GM12878 (cell line): Measurements from ENCODE around the gene PHRF1. TPM values are rescaled to one million over a fixed set of nuclear protein-coding genes. Genes with fewer than 3 reads are reported as not detected.

Experiments used
- ATAC-seq: fragments of 200-7000 bp; cut with Tn5 transposase; 3 replicates; pipeline ENCODE4 v1.9.1; 2020; ENCODE audit warnings: mild to moderate bottlenecking, moderate library complexity
- BruUV-seq: library from RNA; stranded (reverse); fragments of 400-500 nt; replicated peaks from 2 replicates; lab custom pipeline; 2021; lab: Mats Ljungman, UMichigan
- CTCF ChIA-PET: fragments of 300-600 bp; sonication (Branson Sonifier 250); formaldehyde crosslinking; extraction: SDS; loops from one replicate; lab custom pipeline; 2021; ENCODE audit warnings: inconsistent platforms; lab: Yijun Ruan, JAX
- POLR2A ChIA-PET: fragments of 350-600 bp; formaldehyde crosslinking; extraction: SDS; loops from one replicate; lab custom pipeline; 2021; ENCODE audit warnings: inconsistent platforms; lab: Charles Lee
- RAD21 ChIA-PET: fragments of 300-600 bp; sonication (Branson Sonifier 250); formaldehyde crosslinking; loops from one replicate; lab custom pipeline; 2023; ENCODE audit warnings: antibody characterized with exemption; ENCODE audit not compliant: unreplicated experiment; lab: Charles Lee
- SMC1A ChIA-PET: fragments of 300-600 bp; sonication (Branson Sonifier 250); formaldehyde crosslinking; loops from one replicate; lab custom pipeline; 2023; ENCODE audit not compliant: unreplicated experiment, uncharacterized antibody; lab: Charles Lee
- DNase-seq: peaks from one replicate; pipeline ENCODE4 v3.0.0-alpha.2; 2011; ENCODE audit warnings: low read depth, low spot score
- FAIRE-seq: peaks from 3 replicates; lab custom pipeline; 2011; peaks lifted over from hg19 to GRCh38; lab: Jason Lieb, UNC
- H2AFZ ChIP-seq: 2 replicates; pipeline ENCODE4 v1.6.0; 2011; ENCODE audit warnings: low read depth, low read length, control low read depth; ENCODE audit not compliant: control insufficient read depth
- H3K27ac ChIP-seq: 2 replicates; pipeline ENCODE4 v1.5.1; 2011; ENCODE audit warnings: control low read depth; ENCODE audit not compliant: control insufficient read depth, insufficient read depth
- H3K27me3 ChIP-seq, 2 experiments: replicated peaks in 1 of 2; 2 replicates each; pipeline versions ENCODE4 v1.6.0 to v1.6.1; 2011; ENCODE audit warnings: low read length in 1 of 2; ENCODE audit not compliant: control insufficient read depth in 2 of 2, insufficient read depth in 2 of 2
- H3K36me3 ChIP-seq, 2 experiments: 2 replicates each; pipeline ENCODE4 v1.5.1; 2011; ENCODE audit warnings: low read length in 1 of 2; ENCODE audit not compliant: control insufficient read depth in 2 of 2, insufficient read depth in 2 of 2
- H3K4me1 ChIP-seq: 2 replicates; pipeline ENCODE4 v1.6.1; 2011; ENCODE audit warnings: mild to moderate bottlenecking, low read length, moderate library complexity, mixed read lengths; ENCODE audit not compliant: control insufficient read depth, insufficient read depth
- H3K4me2 ChIP-seq: 2 replicates; pipeline ENCODE4 v1.6.0; 2011; ENCODE audit warnings: control low read depth; ENCODE audit not compliant: control insufficient read depth, insufficient read depth
- H3K4me3 ChIP-seq: fragments of 200-600 bp; sonication (generic); 2 replicates; pipeline ENCODE4 v1.5.1; 2016
- H3K79me2 ChIP-seq: 2 replicates; pipeline ENCODE4 v1.6.0; 2011; ENCODE audit warnings: low read length; ENCODE audit not compliant: control insufficient read depth, insufficient read depth
- H3K9ac ChIP-seq: 2 replicates; pipeline ENCODE4 v1.8.0; 2011; ENCODE audit warnings: low read length, control low read depth, mixed read lengths; ENCODE audit not compliant: control insufficient read depth, insufficient read depth
- H3K9me3 ChIP-seq: replicated peaks from 3 replicates; pipeline ENCODE4 v1.5.1; 2011; ENCODE audit warnings: mild to moderate bottlenecking, low read length; ENCODE audit not compliant: control insufficient read depth, insufficient read depth
- H4K20me1 ChIP-seq: 2 replicates; pipeline ENCODE4 v1.6.0; 2011; ENCODE audit not compliant: control insufficient read depth, insufficient read depth
- MXI1 ChIP-seq: fragments of 150-350 bp; IDR thresholded peaks from 2 replicates; pipeline ENCODE4 v1.6.1; 2011; ENCODE audit warnings: low read depth, mild to moderate bottlenecking, inconsistent platforms, low read length, improper control_type of control experiment
- NR2C1 ChIP-seq: fragments of 450-650 bp; IDR thresholded peaks from 2 replicates; pipeline ENCODE4 v1.6.1; 2017; ENCODE audit warnings: antibody characterized with exemption, mild to moderate bottlenecking, moderate library complexity
- POLR2AphosphoS2 ChIP-seq: IDR thresholded peaks from 2 replicates; pipeline ENCODE4 v1.6.1; 2011; ENCODE audit warnings: low read depth, mild to moderate bottlenecking, low read length, improper control_type of control experiment, moderate library complexity
- ZNF207 ChIP-seq: fragments of 450-650 bp; IDR thresholded peaks from 2 replicates; pipeline ENCODE4 v1.6.1; 2014; ENCODE audit warnings: antibody characterized with exemption, mild to moderate bottlenecking, borderline replicate concordance
- WGBS: methylation state at CpG from one replicate; pipeline ENCODE4 v1.1.6; 2016; ENCODE audit warnings: low lambda C conversion rate; ENCODE audit not compliant: insufficient replicate concordance, insufficient coverage; ENCODE audit errors: missing lambda C conversion rate; 5-methylcytosine and 5-hydroxymethylcytosine counted together
- in situ Hi-C: fragments of 300-500 bp; cut with MboI; formaldehyde crosslinking; loops from 9 replicates; pipeline ENCODE4 v1.14.3; 2018; ENCODE audit warnings: mixed read lengths
- intact Hi-C: fragments of 100-400 bp; cut with micrococcal nuclease; formaldehyde crosslinking; loops from one replicate; pipeline ENCODE4 v1.14.2; 2022; ENCODE audit not compliant: unreplicated experiment
- polyA plus RNA-seq, 11 experiments: library from polyadenylated mRNA; depleted of rRNA in 4 of 11; unstranded in 6 of 11; stranded (reverse) in 5 of 11; fragments of >200 nt; fragmentation: Nextera tagmentation in 4 of 11; fragmentation: Illumina TruSeq in 1 of 11; extraction: Ambion mirVana in 4 of 11; extraction: Trizol in 1 of 11; gene quantifications; 1 replicate in 1 of 11; 2 replicates in 10 of 11; pipeline versions ENCODE4 v1.2.1 to v1.2.3, GENCODE V29; 2011 to 2016; ENCODE audit warnings: inconsistent platforms in 2 of 11, missing spikeins in 2 of 11, low read depth in 1 of 11
- total RNA-seq, 4 experiments: library from RNA; depleted of rRNA in 3 of 4; stranded (reverse); fragments of >200 nt in 3 of 4; fragmentation: Illumina TruSeq in 1 of 4; extraction: Trizol in 1 of 4; gene quantifications; 2 replicates each; pipeline versions ENCODE4 v1.2.1 to v1.2.3, GENCODE V29; 2013 to 2021

Gene PHRF1
- total and polyA plus RNA-seq, 10 of the 15 experiments (the other 5 are each of a cell fraction or from before 2014, with no cell fraction given), result 0.13 to 43.5 (median 15.1) TPM

DNA sequence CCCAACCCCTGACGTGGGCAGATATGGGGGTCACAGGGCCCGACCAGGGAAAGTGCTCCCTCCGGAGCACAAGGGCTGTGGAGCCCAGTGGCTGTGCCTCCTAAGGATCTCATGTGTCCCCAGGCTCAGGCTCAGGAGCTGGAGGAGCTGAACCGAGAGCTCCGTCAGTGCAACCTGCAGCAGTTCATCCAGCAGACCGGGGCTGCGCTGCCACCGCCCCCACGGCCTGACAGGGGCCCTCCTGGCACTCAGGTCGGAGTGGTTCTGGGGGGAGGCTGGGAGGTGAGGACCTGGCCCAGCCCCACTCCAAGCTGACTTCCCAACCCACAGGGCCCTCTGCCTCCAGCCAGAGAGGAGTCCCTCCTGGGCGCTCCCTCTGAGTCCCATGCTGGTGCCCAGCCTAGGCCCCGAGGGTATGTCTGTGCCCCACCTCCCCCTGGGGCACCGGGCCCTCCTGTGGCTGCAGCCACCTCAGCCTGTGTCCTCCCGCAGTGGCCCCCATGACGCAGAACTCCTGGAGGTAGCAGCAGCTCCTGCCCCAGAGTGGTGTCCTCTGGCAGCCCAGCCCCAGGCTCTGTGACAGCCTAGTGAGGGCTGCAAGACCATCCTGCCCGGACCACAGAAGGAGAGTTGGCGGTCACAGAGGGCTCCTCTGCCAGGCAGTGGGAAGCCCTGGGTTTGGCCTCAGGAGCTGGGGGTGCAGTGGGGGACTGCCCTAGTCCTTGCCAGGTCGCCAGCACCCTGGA, 13.0 kb upstream of the PHRF1 start:
- H3K79me2 ChIP-seq, result peaks cover 28% of the 10 kb centered on the region
- in situ Hi-C loops (no loop called here), intact Hi-C loops (no loop called here)
- no peak overlapping the region for H3K4me3 ChIP-seq
- H2AFZ ChIP-seq, result no peak overlapping the region
- CTCF ChIA-PET, result interaction anchor here (1.1 kb wide), 1 partner anchor 162 kb away, joined by 3 read pairs; no protein-coding TSS in a partner anchor
- SMC1A ChIA-PET, result no interaction called here
- POLR2A ChIA-PET, result interaction anchor here (1.1 kb wide), 1 partner anchor 24 kb away, joined by 3 read pairs; no protein-coding TSS in a partner anchor
- no TSS peak for BruUV-seq
- no peaks in the 10 kb centered on the region for H4K20me1 ChIP-seq
- WGBS, result 86% methylated on average over 18 of the region's 18 CpGs
- no peaks in the 10 kb centered on the region for H3K9me3 ChIP-seq
- no peak overlapping the region for H3K9ac ChIP-seq
- H3K36me3 ChIP-seq, result peaks cover 0 to 4% of the 10 kb centered on the region in 2 experiments; a peak in 1 of 4 replicates
- RAD21 ChIA-PET, result interaction anchor here (0.7 kb wide), 1 partner anchor 8 kb away, joined by 3 read pairs; no protein-coding TSS in a partner anchor
- ATAC-seq (no peak), FAIRE-seq (no peak), DNase-seq (no peak)
- peaks cover 10% of the 10 kb centered on the region for H3K4me1 ChIP-seq
- H3K27ac ChIP-seq, result no peak overlapping the region
- no peak overlapping the region for H3K4me2 ChIP-seq
- TF ChIP-seq POLR2AphosphoS2 (peak; percentile 66; the same call in 1 of the 2 replicates), MXI1 (no peak), NR2C1 (no peak)
- H3K27me3 ChIP-seq, result no peaks in the 10 kb centered on the region; a peak in 1 of 4 replicates

DNA sequence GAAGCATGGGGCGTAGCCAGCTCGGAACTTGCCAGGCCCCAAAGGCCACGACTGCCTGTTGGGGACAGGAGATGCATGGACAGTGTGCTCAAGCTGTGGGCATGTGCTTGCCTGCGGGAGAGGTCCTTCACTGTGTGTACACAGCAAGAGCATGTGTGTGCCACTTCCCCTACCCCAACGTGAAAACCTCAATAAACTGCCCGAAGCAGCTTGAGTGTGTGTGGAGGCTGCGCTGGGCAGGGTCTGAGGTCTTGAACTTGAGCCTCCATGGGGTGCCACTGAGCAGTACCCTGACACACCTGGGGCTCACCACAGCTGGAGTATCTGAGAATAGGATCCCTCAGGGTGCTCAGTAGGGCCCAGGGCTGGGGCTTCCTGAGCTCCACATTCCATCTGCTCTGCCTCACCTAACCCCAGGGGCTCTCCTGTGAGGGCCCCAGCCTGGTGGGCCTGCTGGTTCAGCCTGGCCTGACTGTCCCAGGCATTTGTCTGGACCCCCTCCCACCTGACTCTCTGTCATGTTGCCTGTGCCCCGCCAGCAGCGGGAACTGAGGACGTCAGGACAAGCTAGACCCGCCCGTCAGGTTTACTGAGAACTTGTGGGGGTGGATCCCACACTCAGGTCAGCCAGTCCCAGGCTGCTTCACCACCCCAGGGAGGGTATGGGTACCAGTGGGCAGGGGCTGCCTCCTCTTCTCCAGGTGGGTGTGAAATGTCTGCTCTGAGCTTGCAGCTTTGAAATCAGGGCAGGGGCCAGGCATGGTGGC, 12.3 kb upstream of the PHRF1 start:
- no peak overlapping the region for H3K27ac ChIP-seq
- FAIRE-seq (no peak), DNase-seq (no peak), ATAC-seq (no peak)
- no peaks in the 10 kb centered on the region for H3K9me3 ChIP-seq
- intact Hi-C loops (no loop called here), in situ Hi-C loops (no loop called here)
- SMC1A ChIA-PET, result no interaction called here
- RAD21 ChIA-PET, result interaction anchor here (0.7 kb wide), 1 partner anchor 9 kb away, joined by 3 read pairs; no protein-coding TSS in a partner anchor
- no peak overlapping the region for H3K4me2 ChIP-seq
- no peak overlapping the region for H2AFZ ChIP-seq
- H4K20me1 ChIP-seq, result no peaks in the 10 kb centered on the region
- no peak overlapping the region for H3K9ac ChIP-seq
- TF ChIP-seq POLR2AphosphoS2 (peak; percentile 55; the same call in 1 of the 2 replicates), ZNF207 (no peak)
- peaks cover 10% of the 10 kb centered on the region for H3K4me1 ChIP-seq
- H3K27me3 ChIP-seq, result no peaks in the 10 kb centered on the region; a peak in 1 of 4 replicates
- CTCF ChIA-PET, result interaction anchor here (1.1 kb wide), 1 partner anchor 161 kb away, joined by 3 read pairs; no protein-coding TSS in a partner anchor
- POLR2A ChIA-PET, result interaction anchor here (0.6 to 1.5 kb wide), 4 partner anchors 12 to 201 kb away, joined by 3 to 5 read pairs (median 4); partner anchors contain the start of gene PHRF1
- 85% methylated on average over 12 of the region's 12 CpGs for WGBS
- peaks cover 0 to 4% of the 10 kb centered on the region in 2 experiments; a peak in 1 of 4 replicates for H3K36me3 ChIP-seq
- H3K79me2 ChIP-seq, result peaks cover 30% of the 10 kb centered on the region
- BruUV-seq, result no TSS peak
- H3K4me3 ChIP-seq, result no peak overlapping the region
